OCI-LY7 (cell line): ENCODE data around the gene GDF11.

ENCODE experiments used
- CTCF ChIP-seq: fragments of 200-600 bp; sonication (generic); conservative IDR thresholded peaks from 2 replicates; pipeline ENCODE4 v1.5.1; 2014; ENCODE audit warnings: mild to moderate bottlenecking, antibody characterized with exemption, low read length, moderate library complexity, mixed read lengths
- EZH2phosphoT487 ChIP-seq: fragments of 200-600 bp; sonication (generic); IDR thresholded peaks from 2 replicates; pipeline ENCODE4 v1.6.1; 2018; ENCODE audit warnings: low read depth, borderline replicate concordance, mild to moderate bottlenecking, mixed run types, antibody characterized with exemption, low read length, moderate library complexity, mixed read lengths

DNA sequence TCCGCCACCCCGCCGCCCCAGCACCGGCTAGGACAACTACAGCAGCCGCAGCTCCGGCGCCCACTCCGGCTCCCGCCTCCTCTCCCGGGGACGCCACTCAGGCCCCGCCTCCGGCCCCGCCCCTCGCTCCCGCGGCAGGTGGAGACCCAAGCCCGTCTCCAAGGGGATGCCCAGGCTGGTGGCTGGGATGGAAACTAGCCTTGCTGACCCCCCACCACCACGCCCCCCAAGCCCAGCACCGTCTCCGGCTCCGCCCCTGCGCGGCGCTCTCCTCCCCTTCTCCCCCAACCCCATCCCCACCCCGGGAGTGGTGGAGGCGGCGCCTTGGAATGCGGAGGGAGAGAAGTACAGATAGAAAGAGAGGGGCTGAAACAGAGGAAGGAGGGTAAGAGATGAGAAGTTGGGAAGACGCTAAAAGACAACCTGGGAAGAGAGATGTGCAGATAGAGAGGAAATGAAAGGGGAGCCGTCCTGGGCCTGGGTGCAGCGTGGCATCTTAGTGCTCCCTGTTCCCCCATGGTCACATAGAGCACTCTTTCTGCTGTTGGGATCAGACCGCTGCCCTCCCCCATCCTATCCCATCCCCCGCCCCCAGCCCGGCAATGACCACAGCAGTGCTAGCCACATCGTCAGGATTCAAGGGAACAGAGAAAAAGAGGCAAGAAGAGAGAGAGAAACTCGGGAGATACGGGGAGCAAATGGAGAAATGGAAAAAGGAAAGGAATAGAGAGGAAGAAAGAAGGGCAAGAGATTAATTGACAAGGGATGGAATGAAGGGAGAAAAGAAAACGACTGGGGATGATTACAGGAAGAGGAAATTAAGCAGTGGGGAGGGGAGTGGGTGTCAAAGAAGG, 34.9 kb upstream of the GDF11 start, which contains the start of gene ITGA7:
- TF ChIP-seq CTCF = no peak
- TF ChIP-seq EZH2phosphoT487 = no peak
